ENCODE results near the gene ZYG11A.

Gene ZYG11A

DNA sequence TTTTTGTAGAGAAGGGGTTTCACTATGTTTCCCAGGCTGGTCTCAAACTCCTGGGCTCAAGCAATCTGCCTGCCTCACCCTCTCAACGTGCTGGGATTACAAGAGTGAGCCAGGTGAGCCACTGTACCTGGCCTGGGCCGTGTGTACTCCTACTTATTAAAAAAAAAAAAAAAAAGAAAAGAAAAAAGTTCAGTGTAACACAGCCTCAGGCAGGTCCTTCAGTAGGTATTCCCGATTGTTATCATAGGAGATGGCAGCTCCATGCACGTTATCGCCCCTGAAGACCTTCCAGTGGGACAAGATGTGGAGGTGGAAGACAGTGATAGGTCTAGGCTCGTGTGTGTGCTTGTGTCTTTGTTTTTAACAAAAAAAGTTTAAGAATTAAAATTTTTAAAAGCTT is 75.6 kb downstream of the ZYG11A start:
- no peak for DNase-seq (ENCODE audit: low read depth in 2 of 2)

DNA sequence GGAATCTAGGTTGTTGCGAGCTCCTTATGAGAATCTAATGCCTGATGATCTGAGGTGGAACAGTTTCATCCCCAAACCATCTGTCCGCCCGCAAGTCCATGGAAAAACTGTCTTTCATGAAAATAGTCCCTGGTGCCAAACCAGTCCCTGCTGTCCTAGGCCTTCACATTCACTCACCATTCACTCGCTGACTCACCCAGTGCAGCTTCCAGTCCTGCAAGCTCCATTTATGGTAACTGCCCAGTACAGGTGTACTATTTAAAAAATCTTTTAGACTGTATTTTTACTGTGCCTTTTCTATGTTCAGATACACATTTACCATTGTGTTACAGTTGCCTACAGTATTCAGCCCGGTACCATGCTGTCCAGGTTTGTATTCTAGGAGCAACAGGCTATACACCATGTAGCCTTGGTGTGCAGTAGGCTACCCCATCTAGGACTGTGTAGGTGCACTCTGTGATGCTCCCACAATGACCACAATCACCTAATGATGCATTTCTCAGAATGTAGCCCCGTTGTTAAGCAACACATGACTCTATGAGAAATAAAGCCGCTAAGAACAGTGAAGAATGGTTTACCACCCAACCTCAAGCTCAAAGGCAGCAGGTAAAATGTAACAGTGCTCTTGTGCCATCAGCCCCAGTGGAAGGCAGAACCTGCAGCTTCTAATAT is 76.6 kb downstream of the ZYG11A start:
- no peak for DNase-seq (ENCODE audit: low read depth in 2 of 2)

DNA sequence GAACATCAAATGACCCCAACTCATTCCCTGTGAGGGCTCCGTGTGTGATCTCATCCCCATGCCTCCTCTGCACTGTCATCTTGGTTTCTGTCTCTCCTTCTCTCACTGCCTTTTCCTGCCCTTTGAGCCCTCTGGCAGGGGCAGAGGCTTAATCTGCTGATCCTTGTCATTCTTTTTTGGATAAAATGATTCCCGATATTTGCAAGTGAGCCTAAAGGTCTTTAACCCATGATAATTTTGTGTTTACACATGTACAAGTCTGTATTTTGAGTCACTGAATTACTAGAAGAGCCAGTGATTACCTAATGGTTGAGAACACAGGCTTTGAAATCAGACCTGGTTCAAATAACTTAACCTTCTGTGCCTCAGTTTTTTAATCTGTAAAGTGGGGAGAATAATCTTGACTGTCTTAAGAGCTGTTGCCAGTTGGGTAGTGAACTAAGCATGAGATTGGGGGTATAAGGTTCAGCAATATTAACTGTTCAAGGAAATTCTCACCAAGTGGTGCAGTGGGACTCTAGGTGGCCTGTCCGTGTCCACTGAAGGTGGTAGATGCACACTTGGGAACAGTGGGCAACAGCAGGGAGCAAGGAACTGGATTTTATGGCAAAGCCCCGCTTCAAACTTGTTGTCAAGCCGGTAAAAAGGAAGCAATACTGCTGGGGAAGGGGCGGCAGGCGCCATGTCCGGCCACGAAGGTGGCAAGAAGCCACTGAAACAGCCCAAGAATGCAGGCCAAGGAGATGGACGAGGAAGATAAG is 77.3 kb downstream of the ZYG11A start:
- no peak for DNase-seq (ENCODE audit: low read depth in 2 of 2)

DNA sequence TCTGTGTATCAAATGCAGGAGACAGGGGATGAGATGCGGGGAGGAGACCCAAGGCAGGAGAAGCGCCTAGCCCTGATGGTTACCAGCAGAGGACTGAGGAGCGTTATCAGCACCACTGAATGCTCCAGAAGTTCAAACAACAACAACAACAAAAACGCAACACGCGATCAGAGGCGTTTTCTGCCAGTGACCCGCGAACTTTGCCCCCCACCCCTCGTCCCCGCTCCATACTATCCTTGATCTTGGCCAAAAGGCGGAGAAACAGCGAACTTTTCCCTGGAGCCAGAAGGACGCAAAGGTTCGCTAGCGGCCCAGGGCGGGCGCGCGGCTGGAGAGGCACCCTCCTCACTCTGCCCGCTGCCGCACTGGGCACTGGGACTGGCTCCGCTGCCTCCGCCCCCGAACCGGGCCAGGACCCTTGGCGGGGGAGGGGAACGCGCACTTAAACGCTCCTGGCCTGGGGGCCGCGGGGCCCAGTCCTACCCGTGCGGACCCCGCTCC is 78.3 kb downstream of the ZYG11A start:
- DNase-seq (ENCODE audit: low read depth in 2 of 2) = no peak

DNA sequence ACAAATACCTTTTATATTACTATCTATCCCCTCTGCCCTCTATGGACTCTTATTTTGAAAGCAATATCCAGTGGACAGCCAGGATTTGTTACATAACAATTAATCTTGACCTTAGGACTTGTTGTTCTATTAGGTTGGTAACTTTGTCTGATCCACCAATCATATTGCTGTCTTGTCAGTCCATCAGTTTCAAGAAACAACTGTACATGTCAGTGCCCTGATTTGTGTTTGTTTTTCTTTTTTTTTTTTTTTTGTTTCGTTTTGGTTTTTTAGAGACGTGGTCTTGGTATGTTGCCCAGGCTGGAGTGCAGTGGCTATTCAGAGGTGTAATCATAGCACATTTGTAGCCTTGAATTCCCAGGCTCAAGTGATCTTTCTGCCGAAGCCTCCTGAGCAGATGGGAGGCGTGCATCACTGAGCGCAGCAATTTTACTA is 83.0 kb downstream of the ZYG11A start:
- no peak for DNase-seq (ENCODE audit: low read depth in 2 of 2)

DNA sequence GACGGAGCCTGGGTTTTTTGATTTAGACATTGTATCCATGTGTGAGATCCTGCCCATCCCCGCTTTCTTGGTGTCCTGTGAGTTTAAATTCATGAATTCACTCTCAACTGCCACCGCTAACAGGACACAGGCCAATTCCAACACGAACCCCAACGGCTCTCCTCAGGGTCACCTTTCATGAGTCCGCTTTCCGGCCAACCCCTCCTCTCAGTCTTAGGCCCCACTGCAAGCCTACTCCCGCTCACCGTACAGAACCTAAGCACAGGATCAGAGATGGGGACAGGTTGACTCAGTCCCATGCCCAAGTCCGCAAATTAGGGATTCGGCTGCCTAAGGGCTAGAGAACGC is 84.3 kb downstream of the ZYG11A start:
- no peak for DNase-seq (ENCODE audit: low read depth in 2 of 2)

DNA sequence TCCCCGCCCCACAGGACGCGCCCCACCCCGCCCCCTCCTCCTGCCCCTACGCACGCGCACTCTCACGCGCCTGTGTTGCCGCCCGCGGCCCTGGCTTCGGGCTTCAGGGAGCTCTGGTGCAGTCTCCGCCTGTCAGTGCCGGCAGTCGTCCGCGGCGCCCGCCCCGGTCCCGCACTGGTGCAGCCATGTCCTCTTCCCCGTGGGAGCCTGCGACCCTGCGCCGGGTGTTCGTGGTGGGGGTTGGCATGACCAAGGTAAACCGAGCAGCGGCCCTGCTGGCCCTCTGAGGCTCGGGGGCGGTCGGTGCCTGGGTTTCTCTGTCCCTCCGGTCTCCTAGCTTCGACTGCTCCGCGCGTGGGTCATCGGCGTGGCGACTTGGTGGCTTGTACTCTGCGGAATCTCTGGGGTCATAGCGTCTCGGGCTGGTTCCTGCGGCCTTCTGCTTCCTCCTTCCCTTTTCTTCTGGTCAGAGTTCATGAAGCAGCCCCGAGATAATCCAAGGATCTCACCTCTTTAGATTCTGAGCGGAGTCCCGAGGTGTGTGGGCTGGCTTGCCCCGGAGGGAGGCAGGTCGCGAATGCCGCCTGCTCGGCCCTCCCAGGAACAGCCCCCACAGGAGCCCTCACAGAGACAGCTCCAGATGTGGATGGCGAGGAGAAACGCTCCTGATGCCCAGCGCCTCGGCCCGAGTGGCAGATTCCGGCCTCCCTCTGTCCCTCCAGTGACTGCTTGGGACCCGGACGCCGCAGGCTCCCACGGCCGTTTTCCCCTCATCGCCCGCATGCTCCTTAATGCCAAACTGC is 84.9 kb downstream of the ZYG11A start, which contains the start of gene SCP2:
Gene SCP2 (plus strand): TSS at position 65 of the 803 bp plus-strand sequence. CDS start 121 bp downstream, at position 186.
- DNase-seq (ENCODE audit: low read depth in 2 of 2) = peak; percentile 34 to 65

DNA sequence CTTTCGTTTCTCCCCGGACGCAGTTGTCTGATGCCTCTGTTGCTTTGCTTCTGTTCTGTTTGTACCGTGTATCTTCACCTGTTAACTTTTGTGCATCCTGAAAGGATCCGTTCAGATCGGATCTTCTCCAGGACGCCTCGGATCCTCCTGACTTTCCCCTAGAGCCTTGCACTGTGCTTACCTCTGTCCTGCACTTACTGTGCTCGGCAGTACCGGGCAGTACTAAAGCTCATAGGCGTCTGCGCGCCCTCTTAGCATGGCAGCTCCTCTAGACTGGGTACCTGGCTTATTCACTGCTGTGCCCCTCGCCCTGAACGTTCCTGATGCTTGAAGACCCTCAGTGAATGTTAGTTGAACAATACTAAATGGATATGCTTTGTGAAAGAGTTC is 85.5 kb downstream of the ZYG11A start:
- DNase-seq (ENCODE audit: low read depth in 2 of 2) = no peak

DNA sequence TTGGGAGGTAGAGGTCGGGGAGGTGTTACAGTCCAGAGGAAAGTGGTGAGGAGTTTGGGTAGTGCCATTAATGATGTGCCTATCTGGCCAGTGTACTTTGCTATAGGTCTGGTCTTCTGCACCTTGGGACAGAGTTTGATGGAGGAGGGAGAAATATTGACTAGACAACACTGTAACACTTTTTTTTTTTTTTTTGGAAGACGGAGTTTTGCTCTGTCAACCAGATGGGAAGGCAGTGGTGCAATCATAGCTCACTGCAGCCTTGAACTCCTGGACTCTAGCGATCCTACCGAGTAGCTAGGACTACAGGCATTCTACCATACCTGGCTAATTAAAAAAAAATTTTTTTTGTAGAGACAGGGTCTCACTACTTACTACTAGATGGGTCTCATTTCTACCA is 86.5 kb downstream of the ZYG11A start:
- DNase-seq (ENCODE audit: low read depth in 2 of 2) = no peak

DNA sequence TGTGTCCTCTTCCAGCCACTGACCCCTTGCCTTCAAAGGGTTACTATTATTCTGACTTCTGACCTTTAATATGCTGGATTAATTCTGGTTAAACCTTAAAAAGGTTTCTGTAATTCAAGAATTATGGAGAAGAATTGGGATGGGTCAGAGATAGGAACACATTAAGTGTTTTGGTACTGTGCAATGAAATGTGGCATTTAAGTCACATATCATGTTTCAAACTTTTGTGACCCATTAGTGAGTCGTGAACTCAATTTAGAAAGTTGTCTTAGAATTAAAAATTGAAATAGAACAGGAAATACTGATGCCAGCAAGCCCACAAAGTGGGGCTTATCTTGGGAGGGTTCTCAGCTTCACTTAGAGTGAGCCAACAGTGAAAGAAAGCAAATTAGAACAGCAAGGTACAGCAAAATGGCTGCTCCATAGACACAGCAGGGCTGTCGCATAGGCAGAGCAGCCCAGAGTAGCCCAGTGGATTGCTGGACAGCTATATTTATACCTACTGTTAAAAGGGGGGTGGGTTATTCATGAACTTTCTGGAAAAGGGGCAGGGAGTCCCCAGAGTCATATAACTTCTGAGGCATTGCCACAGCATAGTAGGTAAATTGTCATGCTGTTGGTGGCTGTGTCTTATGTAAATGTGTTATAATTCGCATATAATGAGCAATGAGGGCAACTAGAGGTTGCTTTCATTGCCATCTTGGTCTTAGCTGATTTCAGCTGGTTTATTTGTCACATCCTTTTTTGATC is 95.0 kb downstream of the ZYG11A start:
- DNase-seq (ENCODE audit: low read depth in 2 of 2) = no peak

DNA sequence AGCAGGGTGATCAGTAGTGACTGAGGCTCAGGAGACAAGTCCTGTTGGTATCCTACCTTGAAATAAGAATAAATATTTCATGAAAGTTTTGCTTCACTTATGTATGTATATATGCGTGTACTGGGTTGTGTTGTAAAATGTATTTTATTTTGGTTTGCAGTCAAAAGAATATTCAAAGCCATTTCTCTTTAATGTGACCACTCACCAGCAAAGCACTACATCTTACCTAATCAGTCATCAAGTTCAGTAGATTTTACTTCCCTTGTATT is 95.6 kb downstream of the ZYG11A start:
- DNase-seq (ENCODE audit: low read depth in 2 of 2) = no peak

DNA sequence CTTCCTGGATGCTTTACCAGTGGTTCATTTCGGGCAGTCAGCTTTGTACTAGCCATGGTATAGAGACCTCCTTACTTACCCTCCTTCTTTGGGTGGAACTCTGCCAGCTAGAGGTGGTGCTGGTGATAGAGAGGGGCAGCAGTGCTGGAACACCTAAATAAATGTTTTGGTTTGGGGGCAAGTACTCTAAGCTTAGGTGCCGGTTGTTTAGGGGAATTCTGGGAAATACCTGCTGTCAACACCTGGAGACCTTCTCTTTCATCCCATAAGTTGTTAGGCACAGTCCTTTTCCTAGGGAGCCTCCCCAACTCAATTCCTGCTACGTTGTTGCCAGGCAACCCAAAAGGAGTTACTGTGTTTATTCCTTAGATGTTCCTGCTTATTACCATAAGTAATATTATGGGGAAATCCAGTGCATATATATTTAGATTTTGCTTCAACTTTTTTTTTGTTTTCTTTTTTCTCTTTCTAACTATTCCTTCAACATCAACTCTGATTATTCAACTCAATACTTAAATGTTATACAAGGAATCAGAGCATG is 101.4 kb downstream of the ZYG11A start:
- no peak for DNase-seq (ENCODE audit: low read depth in 2 of 2)

DNA sequence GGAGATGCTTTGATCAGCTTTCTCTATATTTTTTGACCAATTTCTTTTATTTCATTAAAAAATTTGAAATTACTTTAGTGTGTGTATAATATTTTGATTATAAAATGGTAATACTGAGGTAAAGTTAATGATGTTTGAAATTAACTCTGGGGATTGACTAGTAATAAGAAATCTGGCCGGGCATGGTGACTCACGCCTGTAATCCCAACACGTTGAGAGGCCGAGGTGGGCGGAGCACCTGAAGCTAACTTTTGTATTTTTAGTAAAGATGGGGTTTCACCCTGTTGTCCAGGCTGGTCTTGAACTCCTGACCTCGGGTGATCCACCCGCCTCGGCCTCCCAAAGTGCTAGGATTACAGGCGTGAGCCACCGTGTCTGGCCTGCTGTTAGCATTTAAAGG is 102.0 kb downstream of the ZYG11A start:
- no peak for DNase-seq (ENCODE audit: low read depth in 2 of 2)
